Activated naive CD8-positive, alpha-beta T cell treated with anti-CD3 and anti-CD28 coated beads, Interleukin-2, amount 50 U/mL, for 16 hours (primary cell): ENCODE measurements around the gene FLT3LG.
A peak's percentile ranks its signal among the peaks of the same experiment; 100 is the strongest.
"Not testable (repeated sequence)": the region's sequence is repeated elsewhere in the genome, so short reads cannot be mapped to it uniquely, and the experiment has no call there.

Experiments used
- DNase-seq: peaks from one replicate; pipeline ENCODE4 v3.0.0-alpha.2; 2020; ENCODE audit warnings: low read depth, low spot score

FLT3LG gene

DNA sequence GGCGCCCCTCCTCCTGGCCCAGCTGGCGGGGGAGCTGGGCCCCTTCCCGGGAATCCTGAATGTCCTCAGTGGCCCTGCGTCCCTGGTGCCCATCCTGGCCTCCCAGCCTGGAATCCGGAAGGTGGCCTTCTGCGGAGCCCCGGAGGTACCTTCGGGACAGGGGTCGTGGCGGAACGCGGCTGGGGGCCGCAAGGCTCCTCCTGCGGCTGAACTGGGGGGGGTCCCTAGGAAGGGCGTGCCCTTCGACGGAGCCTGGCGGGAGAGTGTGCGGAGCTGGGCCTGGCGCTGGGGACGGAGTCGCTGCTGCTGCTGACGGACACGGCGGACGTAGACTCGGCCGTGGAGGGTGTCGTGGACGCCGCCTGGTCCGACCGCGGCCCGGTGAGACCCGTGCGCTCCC lies 12.4 kb upstream of the FLT3LG start:
- no peak for DNase-seq

GRCh38 chr19:49462492-49462891 lies 11.5 kb upstream of the FLT3LG start:
- DNase-seq, result no peak

- DNase-seq, result no peak
Observed at GRCh38 chr19:49463960-49464740, 9.9 kb upstream of the FLT3LG start.

GRCh38 chr19:49465371-49465770 lies 8.6 kb upstream of the FLT3LG start:
- DNase-seq, result no peak

- no peak for DNase-seq
Observed at GRCh38 chr19:49468199-49468598, 5.8 kb upstream of the FLT3LG start.

DNA sequence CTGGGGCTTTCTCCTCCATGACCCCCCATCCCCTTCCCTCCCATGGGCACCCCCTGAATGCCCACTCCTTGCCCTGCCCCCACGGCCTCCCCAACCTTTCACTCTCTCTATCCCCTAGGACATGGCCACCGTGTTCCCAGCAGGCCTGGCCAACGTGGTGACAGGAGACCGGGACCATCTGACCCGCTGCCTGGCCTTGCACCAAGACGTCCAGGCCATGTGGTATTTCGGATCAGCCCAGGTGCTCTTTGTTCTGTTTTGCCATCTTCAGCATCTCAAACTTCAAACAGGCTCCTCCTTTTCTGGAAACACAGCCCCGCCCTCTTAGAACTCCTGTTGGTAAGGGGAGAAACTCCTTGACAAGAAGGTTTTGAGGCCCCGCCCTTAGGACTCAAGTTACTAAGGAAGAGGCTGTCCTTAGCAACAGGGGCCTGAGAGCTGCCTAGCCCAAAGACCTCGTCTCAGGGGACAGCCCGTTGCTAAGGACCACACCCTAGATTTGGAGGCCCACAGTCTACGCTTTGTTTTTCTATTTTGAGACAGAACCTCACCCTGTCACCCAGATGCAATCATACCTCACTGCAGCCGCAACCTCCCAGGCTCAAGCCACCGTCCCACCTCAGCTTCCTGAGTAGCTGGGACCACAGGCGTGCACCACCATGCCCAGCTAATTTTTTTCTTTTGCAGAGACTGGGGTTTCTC lies 5.1 kb upstream of the FLT3LG start:
- no peak for DNase-seq

GRCh38 chr19:49469828-49470614 lies 4.0 kb upstream of the FLT3LG start:
- DNase-seq, result no peak

- no peak for DNase-seq
Observed at GRCh38 chr19:49470615-49470978, 3.4 kb upstream of the FLT3LG start.

DNA sequence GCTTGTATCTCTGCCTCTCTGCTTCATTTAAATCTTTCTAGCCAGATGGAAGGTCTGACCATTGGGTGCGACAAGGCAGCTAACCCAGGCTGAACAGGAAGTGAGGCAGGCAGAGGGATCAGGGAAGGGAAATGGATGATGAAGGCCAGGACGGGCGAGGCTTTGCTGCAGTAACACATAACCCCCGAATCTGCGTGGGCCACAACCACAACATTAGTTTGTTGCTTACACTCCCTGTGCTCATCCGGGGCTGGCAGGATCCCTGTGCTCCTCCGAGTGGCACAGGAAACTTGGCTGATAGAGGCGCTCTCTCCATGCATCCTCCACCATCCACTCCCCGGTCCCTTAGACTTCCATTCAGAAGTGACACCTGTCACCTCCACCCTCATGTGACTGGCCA lies 1.1 kb upstream of the FLT3LG start:
- DNase-seq, result no peak

DNA sequence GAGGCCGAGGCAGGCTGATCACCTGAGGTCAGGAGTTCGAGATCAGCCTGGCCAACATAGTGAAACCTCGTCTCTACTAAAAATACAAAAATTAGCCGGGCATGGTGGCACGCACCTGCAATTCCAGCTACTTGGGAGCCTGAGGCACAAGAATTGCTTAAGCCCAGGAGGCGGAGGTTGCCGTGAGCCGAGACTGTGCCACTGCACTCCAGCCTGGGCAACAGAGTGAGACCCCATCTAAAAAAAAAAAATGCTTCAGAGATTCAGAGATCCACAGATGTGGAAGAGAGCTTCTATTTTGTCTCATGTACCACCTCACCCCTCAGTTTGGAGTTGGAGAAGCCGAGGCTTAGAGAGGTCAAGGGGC lies 531 bp upstream of the FLT3LG start:
- DNase-seq, result not testable (repeated sequence)

- DNase-seq, result no peak
Observed at GRCh38 chr19:49474542-49474924, 518 bp downstream of the FLT3LG start.

GRCh38 chr19:49475191-49475917 lies 1.3 kb downstream of the FLT3LG start:
- DNase-seq, result no peak

- DNase-seq, result peak; percentile 53
Observed at GRCh38 chr19:49475995-49476880, 2.2 kb downstream of the FLT3LG start.

GRCh38 chr19:49479975-49480628 lies 6.1 kb downstream of the FLT3LG start:
- no peak for DNase-seq

DNA sequence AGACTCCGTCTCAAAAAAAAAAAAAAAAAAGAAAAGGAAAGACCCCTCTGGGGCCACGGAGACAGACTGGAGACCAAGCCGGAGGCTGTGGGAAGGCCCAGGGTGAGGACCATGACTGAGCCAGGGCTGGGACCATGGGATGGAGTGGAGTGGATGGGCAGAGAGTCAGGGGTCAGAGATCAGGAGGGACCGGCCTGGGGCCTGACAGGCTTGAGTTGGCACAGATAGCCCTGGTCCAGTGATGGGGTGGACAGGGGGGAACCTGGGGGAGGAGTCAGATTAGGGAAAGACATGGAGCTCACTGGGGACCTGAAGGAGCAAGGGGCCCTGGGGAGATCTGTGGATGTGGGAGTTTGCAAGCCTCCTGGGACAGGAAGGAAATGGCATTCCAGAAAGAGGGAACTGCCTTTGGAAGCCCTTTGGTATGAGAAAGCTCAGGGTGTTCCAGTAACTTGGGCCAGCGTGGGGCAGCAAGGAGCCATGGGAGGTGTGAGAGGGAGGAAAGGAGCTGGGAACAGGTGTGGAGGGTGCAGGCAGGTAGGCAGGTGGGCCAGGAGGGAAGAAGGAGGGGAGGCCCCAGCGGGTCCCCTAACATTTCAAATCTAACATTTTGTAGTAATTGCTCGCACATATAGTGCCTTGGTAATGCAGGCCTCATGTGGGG lies 7.1 kb downstream of the FLT3LG start:
- no peak for DNase-seq

DNA sequence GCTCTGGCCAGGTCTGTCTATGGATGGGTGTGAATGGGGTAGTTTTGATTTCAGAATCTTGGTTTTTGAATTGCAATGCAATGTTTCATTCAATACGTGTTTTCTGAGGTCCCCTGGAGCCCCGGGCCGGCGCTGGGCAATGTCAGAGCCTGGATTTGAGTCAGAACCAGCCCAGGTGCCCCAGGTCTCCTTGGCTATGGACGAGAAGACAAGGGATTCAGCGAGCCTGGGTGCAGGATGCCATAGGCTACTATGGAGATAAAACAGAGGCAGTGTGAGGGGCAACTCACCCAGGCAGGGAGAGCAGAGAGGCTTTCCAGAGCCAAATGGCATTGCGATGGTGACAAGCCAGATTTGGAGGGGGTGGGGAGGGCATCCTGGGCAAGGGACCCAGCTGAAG lies 12.2 kb downstream of the FLT3LG start:
- DNase-seq, result no peak

GRCh38 chr19:49486710-49487276 lies 12.8 kb downstream of the FLT3LG start:
- DNase-seq, result no peak

- peak; percentile 99 for DNase-seq
Observed at GRCh38 chr19:49487277-49488045, 13.4 kb downstream of the FLT3LG start, which contains the start of gene RPL13A. RPL13A (plus strand) TSS chr19:49487608; CDS start chr19:49487630, 22 bp downstream.
